HEK293T (cell line): ENCODE results near the gene MLN.

Source experiments
- BHLHE40 ChIP-seq: fragments of 450-650 bp; IDR thresholded peaks from 2 replicates; pipeline ENCODE4 v1.6.1; 2016; ENCODE audit warnings: mild to moderate bottlenecking, moderate library complexity, borderline replicate concordance
- ELF4 ChIP-seq: fragments of 450-650 bp; IDR thresholded peaks from 2 replicates; pipeline ENCODE4 v1.6.1; 2017; ENCODE audit warnings: antibody characterized with exemption
- FOXA1 ChIP-seq: fragments of 450-650 bp; IDR thresholded peaks from 2 replicates; pipeline ENCODE4 v1.6.1; 2016; ENCODE audit warnings: mild to moderate bottlenecking
- HDGF ChIP-seq: fragments of 450-650 bp; IDR thresholded peaks from 2 replicates; pipeline ENCODE4 v1.6.1; 2017; ENCODE audit warnings: antibody characterized with exemption, borderline replicate concordance
- L3MBTL2 ChIP-seq: fragments of 450-650 bp; conservative IDR thresholded peaks from 2 replicates; pipeline ENCODE4 v1.6.1; 2016; ENCODE audit warnings: mild to moderate bottlenecking
- LEF1 ChIP-seq: fragments of 450-650 bp; IDR thresholded peaks from 2 replicates; pipeline ENCODE4 v1.6.1; 2017; ENCODE audit warnings: mild to moderate bottlenecking, borderline replicate concordance
- NFRKB ChIP-seq: fragments of 450-650 bp; IDR thresholded peaks from 2 replicates; pipeline ENCODE4 v1.6.1; 2016; ENCODE audit warnings: mild to moderate bottlenecking, moderate library complexity
- SP1 ChIP-seq: fragments of 450-650 bp; IDR thresholded peaks from 2 replicates; pipeline ENCODE4 v1.6.1; 2017
- TF ChIP-seq, protein P1 (sequence below): fragments of 450-650 bp; IDR thresholded peaks from 2 replicates; pipeline ENCODE4 v1.6.1; 2016

DNA sequence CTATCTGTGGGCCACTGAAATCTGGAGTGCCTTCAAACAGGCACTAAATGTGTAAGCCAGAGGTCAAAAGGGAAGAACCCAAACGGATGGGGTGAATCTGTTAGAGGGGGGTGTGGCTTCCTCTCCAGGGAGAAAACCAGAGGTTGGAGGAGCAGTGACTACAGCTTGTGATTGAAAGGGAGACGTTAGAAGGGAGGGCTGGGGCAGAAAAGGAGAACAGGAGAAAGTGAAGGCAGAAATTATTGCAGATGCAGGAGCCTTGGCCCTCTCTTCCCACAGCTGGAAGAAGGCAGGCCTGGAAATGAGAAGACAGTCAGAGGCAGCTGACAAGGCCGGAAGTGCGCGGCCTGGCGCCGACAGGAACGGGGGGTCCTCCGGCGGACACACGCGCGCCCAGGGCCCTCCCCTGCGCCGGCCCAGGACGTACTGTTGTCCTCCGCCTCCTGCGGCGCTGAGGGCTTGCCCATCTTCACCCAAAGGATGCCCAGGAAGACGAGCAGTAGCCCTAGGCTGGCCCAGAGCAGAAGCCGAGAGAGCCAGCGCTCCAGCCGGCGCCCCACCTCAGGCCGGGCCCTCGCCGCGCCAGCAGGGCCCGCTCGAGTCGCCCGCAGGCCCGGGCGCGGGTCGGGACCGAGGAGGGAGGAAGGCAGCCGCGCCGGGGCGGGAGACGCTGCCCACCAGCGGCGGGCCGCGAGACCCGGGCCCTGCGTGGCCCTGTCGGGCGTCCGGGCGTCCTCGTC lies 15.7 kb downstream of the MLN start:
- TF ChIP-seq LEF1 (peak; percentile 60; the same call in 1 of the 2 replicates), FOXA1 (no peak), HDGF (no peak), NFRKB (no peak), SP1 (no peak), L3MBTL2 (no peak), BHLHE40 (no peak), ELF4 (no peak; the same call in 1 of the 2 replicates)
- TF ChIP-seq, protein P1, sequence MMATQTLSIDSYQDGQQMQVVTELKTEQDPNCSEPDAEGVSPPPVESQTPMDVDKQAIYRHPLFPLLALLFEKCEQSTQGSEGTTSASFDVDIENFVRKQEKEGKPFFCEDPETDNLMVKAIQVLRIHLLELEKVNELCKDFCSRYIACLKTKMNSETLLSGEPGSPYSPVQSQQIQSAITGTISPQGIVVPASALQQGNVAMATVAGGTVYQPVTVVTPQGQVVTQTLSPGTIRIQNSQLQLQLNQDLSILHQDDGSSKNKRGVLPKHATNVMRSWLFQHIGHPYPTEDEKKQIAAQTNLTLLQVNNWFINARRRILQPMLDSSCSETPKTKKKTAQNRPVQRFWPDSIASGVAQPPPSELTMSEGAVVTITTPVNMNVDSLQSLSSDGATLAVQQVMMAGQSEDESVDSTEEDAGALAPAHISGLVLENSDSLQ, result no peak; the same call in 1 of the 2 replicates
